HEK293T (cell line): ENCODE measurements around the gene ITGB1.

Experiments used
- ARNT ChIP-seq: fragments of 450-650 bp; IDR thresholded peaks from 2 replicates; pipeline ENCODE4 v1.6.1; 2017; ENCODE audit warnings: mild to moderate bottlenecking
- BHLHE40 ChIP-seq: fragments of 450-650 bp; IDR thresholded peaks from 2 replicates; pipeline ENCODE4 v1.6.1; 2016; ENCODE audit warnings: mild to moderate bottlenecking, moderate library complexity, borderline replicate concordance
- ELF4 ChIP-seq: fragments of 450-650 bp; IDR thresholded peaks from 2 replicates; pipeline ENCODE4 v1.6.1; 2017; ENCODE audit warnings: antibody characterized with exemption
- FOXA1 ChIP-seq: fragments of 450-650 bp; IDR thresholded peaks from 2 replicates; pipeline ENCODE4 v1.6.1; 2016; ENCODE audit warnings: mild to moderate bottlenecking
- FOXM1 ChIP-seq: fragments of 450-650 bp; IDR thresholded peaks from 2 replicates; pipeline ENCODE4 v1.6.1; 2017; ENCODE audit warnings: mild to moderate bottlenecking, borderline replicate concordance
- HDGF ChIP-seq: fragments of 450-650 bp; IDR thresholded peaks from 2 replicates; pipeline ENCODE4 v1.6.1; 2017; ENCODE audit warnings: antibody characterized with exemption, borderline replicate concordance
- NFRKB ChIP-seq: fragments of 450-650 bp; IDR thresholded peaks from 2 replicates; pipeline ENCODE4 v1.6.1; 2016; ENCODE audit warnings: mild to moderate bottlenecking, moderate library complexity
- PKNOX1 ChIP-seq: fragments of 450-650 bp; IDR thresholded peaks from 2 replicates; pipeline ENCODE4 v1.6.1; 2016
- SP1 ChIP-seq: fragments of 450-650 bp; IDR thresholded peaks from 2 replicates; pipeline ENCODE4 v1.6.1; 2017
- SUZ12 ChIP-seq: fragments of 450-650 bp; IDR thresholded peaks from 2 replicates; pipeline ENCODE4 v1.6.1; 2016; ENCODE audit warnings: mild to moderate bottlenecking
- ZNF384 ChIP-seq: fragments of 450-650 bp; IDR thresholded peaks from 2 replicates; pipeline ENCODE4 v1.6.1; 2016

GRCh38 chr10:32964270-32964669, 6.2 kb upstream of the ITGB1 start:
- TF ChIP-seq FOXA1 (no peak), FOXM1 (no peak), NFRKB (no peak), SP1 (no peak), SUZ12 (no peak), HDGF (no peak), BHLHE40 (no peak), ELF4 (no peak), PKNOX1 (no peak), ZNF384 (no peak), ARNT (no peak)
